Bronchus fibroblast of lung (primary cell): ENCODE measurements around the gene OTUD4. TPM values are rescaled to one million over a fixed set of nuclear protein-coding genes. Genes with fewer than 3 reads are reported as not detected.

Experiments
- total RNA-seq: library from RNA; depleted of rRNA; stranded (reverse); fragments of >200 nt; gene quantifications from 2 replicates; pipeline ENCODE4 v1.2.3, GENCODE V29; 2015

OTUD4 gene, protein sequence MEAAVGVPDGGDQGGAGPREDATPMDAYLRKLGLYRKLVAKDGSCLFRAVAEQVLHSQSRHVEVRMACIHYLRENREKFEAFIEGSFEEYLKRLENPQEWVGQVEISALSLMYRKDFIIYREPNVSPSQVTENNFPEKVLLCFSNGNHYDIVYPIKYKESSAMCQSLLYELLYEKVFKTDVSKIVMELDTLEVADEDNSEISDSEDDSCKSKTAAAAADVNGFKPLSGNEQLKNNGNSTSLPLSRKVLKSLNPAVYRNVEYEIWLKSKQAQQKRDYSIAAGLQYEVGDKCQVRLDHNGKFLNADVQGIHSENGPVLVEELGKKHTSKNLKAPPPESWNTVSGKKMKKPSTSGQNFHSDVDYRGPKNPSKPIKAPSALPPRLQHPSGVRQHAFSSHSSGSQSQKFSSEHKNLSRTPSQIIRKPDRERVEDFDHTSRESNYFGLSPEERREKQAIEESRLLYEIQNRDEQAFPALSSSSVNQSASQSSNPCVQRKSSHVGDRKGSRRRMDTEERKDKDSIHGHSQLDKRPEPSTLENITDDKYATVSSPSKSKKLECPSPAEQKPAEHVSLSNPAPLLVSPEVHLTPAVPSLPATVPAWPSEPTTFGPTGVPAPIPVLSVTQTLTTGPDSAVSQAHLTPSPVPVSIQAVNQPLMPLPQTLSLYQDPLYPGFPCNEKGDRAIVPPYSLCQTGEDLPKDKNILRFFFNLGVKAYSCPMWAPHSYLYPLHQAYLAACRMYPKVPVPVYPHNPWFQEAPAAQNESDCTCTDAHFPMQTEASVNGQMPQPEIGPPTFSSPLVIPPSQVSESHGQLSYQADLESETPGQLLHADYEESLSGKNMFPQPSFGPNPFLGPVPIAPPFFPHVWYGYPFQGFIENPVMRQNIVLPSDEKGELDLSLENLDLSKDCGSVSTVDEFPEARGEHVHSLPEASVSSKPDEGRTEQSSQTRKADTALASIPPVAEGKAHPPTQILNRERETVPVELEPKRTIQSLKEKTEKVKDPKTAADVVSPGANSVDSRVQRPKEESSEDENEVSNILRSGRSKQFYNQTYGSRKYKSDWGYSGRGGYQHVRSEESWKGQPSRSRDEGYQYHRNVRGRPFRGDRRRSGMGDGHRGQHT
- 7.1 and 7.4 TPM in 2 replicates for total RNA-seq

DNA sequence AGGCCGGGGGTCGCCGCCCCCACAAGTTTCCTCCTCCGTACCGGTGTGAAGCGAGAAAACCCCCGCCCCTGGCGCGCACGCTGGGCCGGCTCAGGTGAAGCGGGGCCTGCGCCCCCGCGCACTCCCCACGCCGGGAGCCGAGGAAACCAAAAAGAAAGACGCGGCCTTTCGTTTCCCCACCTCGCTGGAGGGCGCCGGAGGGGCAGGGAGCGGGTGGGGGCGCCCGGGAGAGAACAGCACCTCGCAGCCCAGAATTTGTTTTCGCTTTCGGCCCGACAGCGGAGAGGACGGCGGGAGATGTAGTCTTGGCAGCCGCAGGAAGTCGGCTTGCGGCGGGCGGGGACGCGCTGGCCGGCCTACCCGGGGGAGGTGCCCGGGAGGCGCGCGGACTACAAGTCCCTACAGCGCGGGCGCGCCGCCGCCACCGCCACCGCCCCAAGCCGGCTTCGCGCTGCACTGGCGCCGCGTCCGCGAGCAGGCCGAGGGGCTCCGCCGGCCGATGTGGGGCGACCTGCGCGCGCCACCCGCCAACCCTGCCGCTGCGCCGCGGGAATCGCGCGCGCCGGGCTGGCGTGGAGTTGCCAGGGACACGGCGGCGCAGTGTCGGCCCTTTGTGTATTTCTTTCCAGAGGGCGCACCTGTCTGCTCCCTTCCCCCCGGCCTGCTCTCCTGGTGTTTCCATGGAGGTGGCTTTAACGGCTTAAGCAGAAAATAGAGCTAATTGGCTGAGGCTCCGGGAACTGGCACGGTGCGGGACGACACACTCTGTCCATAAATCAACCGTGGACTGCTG is at the start of gene OTUD4:
Gene OTUD4 (minus strand): TSS at position 292 of the 793 bp plus-strand sequence. CDS start 616 bp downstream, outside the sequence.

DNA sequence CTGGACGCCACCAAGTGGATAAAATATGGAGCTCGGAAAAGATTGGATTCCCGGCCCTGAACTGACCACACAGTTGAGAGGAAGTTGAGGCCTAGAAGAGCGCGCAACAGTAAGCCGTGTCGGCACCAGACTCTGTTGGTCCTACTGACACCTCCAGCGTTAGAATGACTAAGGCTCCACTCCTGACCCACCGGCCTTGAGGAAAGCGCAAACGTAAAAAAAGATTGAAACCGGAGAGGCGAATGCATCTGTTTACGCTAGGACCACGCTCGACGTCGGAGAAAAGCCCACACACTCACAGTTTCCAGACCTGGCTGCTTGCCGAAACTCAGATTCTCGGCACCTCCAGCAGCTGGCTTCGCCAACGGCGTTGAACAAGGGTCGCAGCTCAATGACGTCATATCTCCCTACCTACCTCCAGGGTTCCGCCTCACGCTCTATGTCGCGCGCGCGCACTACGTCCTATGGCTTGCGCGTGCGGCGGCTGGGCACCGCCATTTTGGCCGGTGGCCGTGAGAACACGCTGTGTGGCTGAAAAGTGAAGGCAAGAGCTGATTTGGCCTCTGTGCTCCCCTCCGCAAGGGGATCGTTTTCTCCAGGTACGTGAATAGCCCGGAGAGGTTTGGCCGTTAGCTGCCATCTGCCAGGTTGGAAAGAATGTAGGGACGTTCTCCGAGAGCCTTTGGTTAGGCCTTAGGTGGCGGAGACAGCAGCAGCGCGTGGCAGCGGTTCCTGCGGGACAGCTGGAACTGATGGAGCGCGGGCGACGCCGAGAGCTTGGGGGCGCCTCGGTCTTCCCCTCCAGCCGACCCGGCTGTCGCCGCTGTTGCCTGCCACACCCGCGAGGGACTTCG is 82.3 kb downstream of the OTUD4 start, which contains the start of the genes ABCE1 and ANAPC10:
Gene ABCE1 (plus strand): TSS at position 491 of the 854 bp plus-strand sequence. CDS start 6,102 bp downstream, outside the sequence.
Gene ANAPC10 (minus strand): TSS at position 376 of the 854 bp plus-strand sequence. CDS start 2,097 bp downstream, outside the sequence.

Other genes starting within 250 kb of the OTUD4 start
- gene ANAPC10, start 82.4 kb downstream of the OTUD4 start, total RNA-seq: 19.5 and 23.8 TPM in 2 replicates
- 109 and 125 TPM in 2 replicates for gene ABCE1, start 82.3 kb downstream of the OTUD4 start, total RNA-seq